T-helper 1 cell treated with Interleukin-12 subunit alpha and Interleukin-12 subunit beta and Interleukin-4 antibody, amounts not matched to agents 30 ng/mL and 1 ng/mL, for 36 hours (primary cell): Measurements from ENCODE around the gene CYSLTR2. TPM values are rescaled to one million over a fixed set of nuclear protein-coding genes. Genes with fewer than 3 reads are reported as not detected.

Source experiments
- intact Hi-C: fragments of 100-400 bp; cut with micrococcal nuclease; formaldehyde crosslinking; loops from one replicate; pipeline ENCODE4 v1.15.1; 2024
- total RNA-seq: library from RNA; stranded (reverse); gene quantifications from 2 replicates; pipeline ENCODE4 v1.2.3, GENCODE V29; 2022

CYSLTR2 gene
- total RNA-seq, 1 donor from 2014 or later = 1.8 TPM

DNA sequence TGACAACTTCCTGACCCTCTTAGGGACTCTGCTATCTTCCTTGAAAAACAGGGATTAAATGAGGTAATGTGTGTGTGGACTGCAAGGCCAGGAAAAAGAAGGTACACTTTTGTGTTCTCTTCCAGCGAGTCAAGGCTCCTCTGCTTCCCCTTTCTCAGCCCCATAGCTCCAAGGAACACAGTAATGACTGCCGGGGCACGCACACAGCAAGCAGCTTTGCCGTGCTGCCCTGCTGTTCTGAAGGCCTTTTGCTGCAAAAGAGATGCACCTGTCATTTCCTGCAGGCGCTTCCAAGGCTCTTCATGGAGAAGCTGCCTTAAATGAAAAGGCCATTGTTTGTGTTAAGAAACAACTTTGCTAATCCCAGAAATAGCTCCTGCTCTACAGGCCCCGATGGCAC lies 84.6 kb downstream of the CYSLTR2 start:
- intact Hi-C loops = no loop called here

DNA sequence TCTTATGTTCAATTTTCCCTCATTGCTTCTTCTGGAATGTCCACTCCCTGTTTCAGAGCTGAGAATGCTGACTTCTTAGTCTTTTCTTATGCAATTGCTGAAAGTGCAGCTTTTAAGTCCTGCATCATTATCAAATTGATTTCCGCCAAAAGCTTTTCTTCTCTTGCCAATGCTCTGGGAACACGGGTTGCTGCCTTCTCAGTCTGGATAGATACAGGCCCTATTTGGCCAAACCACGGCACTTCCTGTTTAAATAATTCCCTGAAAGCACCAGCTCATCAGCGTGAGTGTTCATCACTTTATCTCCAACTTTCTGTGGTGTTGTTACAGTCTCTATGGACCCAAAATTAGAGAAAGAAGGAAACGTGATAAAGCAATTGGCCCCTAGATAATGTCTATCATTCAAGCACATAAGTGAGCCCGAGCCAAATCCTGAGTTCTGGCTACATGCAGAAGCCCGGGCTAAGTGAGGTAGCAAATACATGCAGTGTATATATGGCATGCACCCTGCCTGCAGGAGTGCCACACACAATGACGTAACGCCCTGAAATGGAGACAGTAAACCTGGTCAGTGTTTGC lies 85.7 kb downstream of the CYSLTR2 start:
- intact Hi-C loops = no loop called here

DNA sequence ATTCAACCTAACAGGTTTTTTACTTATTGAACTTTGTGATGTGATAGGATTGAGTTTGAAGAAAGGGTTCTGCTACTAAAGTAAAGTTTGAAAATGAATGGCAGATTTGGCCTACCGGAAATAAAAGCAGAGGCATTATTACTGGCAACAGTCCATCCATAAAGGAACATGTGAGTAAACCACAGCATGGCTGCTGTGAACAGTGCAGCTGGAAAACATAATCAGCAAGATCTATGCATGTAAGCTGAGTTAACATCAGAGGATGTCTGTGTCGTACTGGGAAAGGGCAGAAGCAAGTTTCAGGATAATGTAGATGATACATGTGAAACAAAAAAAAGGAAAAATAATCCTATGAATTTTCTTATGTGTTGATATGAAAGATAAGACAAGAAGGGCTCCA lies 87.6 kb downstream of the CYSLTR2 start:
- intact Hi-C loops = no loop called here

DNA sequence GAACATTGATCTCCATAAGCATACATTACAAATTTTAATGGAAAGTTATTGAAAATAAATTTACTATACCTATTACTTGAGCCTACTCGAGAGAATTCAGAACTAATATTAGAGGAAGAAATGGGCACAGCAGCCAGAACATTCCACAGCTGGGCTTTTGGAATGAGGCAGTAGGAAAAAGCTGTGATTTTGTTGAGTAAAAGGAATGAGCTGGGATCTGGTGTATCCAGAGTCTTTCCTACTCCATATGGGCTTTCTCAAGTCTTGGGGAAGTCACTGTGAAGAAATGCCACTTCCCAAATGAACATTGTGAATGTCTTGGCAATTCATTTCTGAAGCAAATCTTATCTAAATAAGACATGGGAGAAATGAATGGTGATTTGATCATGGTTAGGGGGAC lies 93.1 kb downstream of the CYSLTR2 start:
- intact Hi-C loops = no loop called here

DNA sequence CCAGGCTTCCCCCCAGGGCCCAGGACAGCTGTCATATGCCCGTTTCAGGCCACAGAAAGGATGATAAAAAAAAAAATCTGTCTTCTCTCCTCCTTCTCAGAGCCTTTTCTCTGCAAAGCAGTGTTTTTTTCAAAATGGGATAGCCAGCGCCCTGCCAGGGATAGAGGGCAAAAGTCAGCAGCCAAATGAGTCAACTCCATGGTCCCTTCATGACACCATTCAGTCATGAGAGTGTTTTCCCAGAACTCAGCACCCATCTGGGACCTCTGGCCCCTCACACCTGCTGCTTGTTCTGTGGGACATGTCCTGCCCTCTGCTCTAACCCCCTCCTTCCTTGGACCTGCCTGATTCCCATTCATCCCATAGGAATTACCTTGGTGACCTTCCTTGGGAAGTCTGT lies 95.0 kb downstream of the CYSLTR2 start:
- intact Hi-C loops = no loop called here

DNA sequence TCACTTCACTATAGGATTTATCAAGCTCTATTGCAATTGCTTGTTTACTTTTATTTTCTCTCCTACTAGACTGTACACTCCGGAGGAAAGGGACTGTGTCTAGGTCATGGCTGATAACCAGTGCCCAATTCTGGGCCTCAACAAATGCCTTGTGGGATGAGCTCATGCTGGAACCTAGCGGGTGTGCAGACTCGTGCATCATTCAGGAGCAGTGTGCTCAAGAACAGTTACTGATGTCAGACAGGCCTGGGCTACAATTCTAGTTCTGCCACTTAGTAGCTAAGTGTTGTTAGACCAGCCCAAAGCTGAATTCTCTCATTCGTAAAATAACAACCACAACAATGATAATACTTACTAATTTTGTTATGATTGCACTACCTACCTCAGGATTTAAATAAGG lies 95.4 kb downstream of the CYSLTR2 start:
- intact Hi-C loops = no loop called here

DNA sequence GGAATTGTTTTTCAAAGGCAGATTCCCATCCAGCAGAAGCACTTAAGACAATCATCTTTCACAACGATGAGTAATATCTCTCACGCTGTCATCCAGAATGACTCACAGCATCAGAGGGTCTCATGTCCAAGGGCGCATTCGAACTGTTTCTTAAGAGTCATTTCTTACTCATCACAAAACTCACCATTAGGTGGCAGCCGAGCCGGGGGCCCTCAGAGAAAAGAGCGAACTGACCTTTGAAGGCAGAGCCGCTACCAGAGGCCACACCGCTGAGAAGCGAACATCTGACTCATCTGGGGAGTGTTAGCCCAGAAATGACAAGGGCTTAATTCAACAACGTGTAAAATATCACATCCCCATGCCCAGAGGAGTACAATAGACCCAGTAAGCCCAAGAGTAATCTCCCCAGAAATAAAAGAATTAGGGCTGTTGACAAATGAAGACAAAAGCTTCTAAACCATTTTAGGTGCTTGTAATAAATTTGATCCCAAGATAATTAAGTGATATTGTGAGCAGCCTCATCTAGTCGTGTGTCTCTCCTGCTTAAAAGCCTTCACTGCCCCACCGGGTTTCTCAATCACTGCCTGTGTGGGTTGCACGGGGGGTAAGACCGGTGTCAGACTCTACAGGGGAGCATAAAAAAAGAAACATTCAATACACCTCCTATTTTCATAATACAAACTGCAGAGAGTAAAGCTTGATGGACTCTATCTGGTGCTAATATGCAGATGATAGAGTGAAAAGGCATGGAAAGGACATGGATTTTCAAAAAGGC lies 96.2 kb downstream of the CYSLTR2 start:
- intact Hi-C loops = no loop called here

DNA sequence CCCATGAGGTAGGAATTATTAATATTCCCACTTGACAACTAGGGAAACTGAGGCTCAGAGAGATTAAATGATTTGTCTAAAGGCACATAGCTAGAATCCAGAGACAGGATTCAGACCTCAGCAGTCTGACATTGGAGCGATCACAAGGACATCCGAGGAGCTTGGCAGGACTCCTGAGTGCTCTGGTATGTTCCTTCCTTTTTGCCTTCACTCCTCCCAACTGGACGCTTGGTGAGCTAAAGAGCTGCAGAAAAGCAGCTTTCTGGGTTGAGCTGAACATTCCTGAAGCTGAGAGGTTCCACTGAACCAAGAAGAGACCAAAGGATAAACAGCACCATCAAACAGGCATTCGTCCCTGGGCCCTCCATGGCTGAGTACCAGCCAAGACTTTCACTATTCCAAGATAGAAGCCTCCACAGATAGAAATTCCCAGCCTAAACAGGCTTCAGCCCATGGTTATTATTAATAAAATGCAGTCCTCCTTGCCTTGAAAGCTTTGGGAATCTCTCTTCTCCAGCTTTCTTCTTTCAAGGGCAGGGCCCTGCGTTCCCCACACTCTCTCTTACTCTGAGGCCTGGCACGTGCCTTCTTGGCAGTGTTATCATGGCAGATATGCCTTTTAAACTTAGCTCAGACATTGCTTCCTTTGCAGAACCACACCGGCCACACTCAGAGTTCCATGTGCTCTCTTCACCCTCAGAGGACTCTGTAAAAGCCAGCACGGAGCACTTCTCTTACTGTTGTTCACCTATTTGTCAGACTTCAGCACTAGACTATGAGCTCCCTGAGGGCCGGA lies 97.1 kb downstream of the CYSLTR2 start:
- intact Hi-C loops = no loop called here

DNA sequence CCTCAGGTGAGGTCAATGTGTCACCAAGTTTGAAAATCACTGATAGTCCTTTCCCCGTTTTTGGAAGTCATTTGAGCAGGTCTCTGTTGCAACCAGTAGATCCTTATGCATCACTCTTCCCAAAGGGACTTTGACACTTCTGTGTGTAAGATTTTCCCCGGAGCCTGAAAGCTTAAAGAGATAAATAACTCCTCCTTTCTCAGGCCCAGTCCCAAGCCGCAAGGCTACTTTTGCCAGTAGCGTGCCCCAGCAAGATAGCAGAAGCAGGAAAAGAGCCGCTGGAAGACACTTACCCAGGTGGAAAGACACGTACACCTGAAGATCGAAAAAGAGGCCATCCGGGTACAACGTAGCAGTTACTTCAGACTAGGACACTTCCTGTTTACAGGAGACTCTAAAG lies 106.9 kb downstream of the CYSLTR2 start:
- intact Hi-C loops = no loop called here

Other genes with a start within 250 kb of the CYSLTR2 start
- 20.3 and 21.9 TPM in 2 replicates for gene LPAR6, start 240.8 kb upstream of the CYSLTR2 start, total RNA-seq
- 7.6 TPM in 2 replicates for gene RCBTB2, start 120.8 kb upstream of the CYSLTR2 start, total RNA-seq